ENCODE data around the gene RILPL1. TPM values are rescaled to one million over a fixed set of nuclear protein-coding genes. Genes with fewer than 3 reads are reported as not detected.
A peak's percentile ranks its signal among the peaks of the same experiment; 100 is the strongest.
"Not testable (repeated sequence)": the region's sequence is repeated elsewhere in the genome, so short reads cannot be mapped to it uniquely, and the experiment has no call there.

The RILPL1 gene, protein sequence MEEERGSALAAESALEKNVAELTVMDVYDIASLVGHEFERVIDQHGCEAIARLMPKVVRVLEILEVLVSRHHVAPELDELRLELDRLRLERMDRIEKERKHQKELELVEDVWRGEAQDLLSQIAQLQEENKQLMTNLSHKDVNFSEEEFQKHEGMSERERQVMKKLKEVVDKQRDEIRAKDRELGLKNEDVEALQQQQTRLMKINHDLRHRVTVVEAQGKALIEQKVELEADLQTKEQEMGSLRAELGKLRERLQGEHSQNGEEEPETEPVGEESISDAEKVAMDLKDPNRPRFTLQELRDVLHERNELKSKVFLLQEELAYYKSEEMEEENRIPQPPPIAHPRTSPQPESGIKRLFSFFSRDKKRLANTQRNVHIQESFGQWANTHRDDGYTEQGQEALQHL
- total RNA-seq, result 14.7 and 16.3 TPM in 2 replicates

DNA sequence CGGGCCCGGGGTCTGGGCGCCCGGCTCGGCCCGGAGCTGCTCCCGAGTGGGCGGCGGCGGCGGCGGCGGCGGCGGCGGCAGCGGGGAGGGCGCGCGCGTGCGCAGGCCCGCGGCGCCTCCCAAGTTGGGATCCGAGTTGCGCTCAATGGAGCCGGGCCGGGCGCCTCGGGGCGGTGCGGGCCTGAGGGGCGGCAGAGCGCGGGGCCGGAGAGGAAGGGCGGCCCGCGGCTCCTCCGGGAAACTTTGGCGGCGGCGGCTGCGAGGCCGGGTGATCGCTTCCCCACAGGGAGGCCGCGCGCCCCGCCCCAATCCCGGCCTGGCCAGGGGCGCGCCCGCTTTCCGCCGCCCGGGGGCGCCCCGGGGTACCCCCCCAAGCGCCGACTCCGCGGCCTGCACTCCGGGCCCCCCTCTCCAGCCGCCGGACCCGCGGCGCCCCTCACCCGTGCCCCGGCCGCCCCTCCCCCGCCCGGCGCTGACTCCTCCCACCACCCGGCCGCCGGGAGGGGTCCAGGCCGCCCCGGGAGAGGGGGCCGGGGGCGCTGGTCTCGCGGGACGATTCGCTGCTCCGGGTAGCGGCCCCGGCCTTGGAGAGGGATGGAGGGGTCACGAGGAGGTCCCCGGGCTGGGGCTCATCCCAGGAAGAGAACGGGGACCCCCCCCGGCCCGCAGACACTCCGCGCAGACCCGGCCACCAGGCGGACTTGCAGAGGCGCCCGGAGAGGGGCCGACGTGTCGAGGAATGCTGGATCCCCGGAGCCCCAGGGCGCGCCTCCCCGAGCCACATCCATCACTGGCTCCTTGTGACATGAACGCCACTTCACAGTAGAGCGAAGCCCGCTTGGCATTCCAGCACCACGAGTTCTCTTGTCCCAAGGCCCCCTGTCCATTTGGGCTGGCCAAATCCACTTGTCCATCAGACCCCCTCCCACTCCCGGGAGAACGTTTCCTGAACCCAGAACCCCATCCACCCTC lies at the start of gene RILPL1:
Gene RILPL1 (minus strand): TSS at position 48 of the 972 bp plus-strand sequence. CDS start 237 bp downstream, outside the sequence.
- H3K36me3 ChIP-seq (ENCODE audit: insufficient read depth, low read length), result peaks cover 12% of the 10 kb centered on the region
- H3K4me2 ChIP-seq (ENCODE audit: insufficient read depth, low read length), result peak within 1 kb of the TSS; percentile 97
- peaks cover 43% of the 10 kb centered on the region for H3K79me2 ChIP-seq (ENCODE audit: insufficient read depth, low read length)
- no peaks in the 10 kb centered on the region for H3K9me3 ChIP-seq (ENCODE audit: low read depth, low read length)
- peaks cover 17% of the 10 kb centered on the region for H4K20me1 ChIP-seq (ENCODE audit: insufficient read depth, low read length)
- H3K27ac ChIP-seq (ENCODE audit: low read depth, low read length), result peak within 1 kb of the TSS; percentile 63
- peak within 1 kb of the TSS; percentile 90 for H2AFZ ChIP-seq (ENCODE audit: low read length)
- TF ChIP-seq CTCF (IDR thresholded peaks at IDR 0.05; ENCODE audit: extremely low read depth, low read depth, low read length), result no peak
- peak within 1 kb of the TSS; percentile 90 for H3K4me3 ChIP-seq (ENCODE audit: insufficient read depth, low read length)
- peak; percentile 98 for DNase-seq (ENCODE audit: insufficient read length, low spot score, missing footprints)
- H3K4me1 ChIP-seq (ENCODE audit: insufficient read depth, low read length), result peaks cover 18% of the 10 kb centered on the region
- no peaks in the 10 kb centered on the region for H3K27me3 ChIP-seq (ENCODE audit: insufficient read depth, low read length)

- H2AFZ ChIP-seq (ENCODE audit: low read length), result no peak overlapping the region
- H3K27ac ChIP-seq (ENCODE audit: low read depth, low read length), result no peak overlapping the region
- H3K36me3 ChIP-seq (ENCODE audit: insufficient read depth, low read length), result no peaks in the 10 kb centered on the region
- no peak for DNase-seq (ENCODE audit: insufficient read length, low spot score, missing footprints)
- H3K4me1 ChIP-seq (ENCODE audit: insufficient read depth, low read length), result peaks cover 22% of the 10 kb centered on the region
- no peak overlapping the region for H3K4me2 ChIP-seq (ENCODE audit: insufficient read depth, low read length)
- no peaks in the 10 kb centered on the region for H3K9me3 ChIP-seq (ENCODE audit: low read depth, low read length)
- no peak overlapping the region for H3K4me3 ChIP-seq (ENCODE audit: insufficient read depth, low read length)
- no peak for TF ChIP-seq CTCF (IDR thresholded peaks at IDR 0.05; ENCODE audit: extremely low read depth, low read depth, low read length)
- H3K27me3 ChIP-seq (ENCODE audit: insufficient read depth, low read length), result no peaks in the 10 kb centered on the region
- peaks cover 49% of the 10 kb centered on the region for H3K79me2 ChIP-seq (ENCODE audit: insufficient read depth, low read length)
- peaks cover 12% of the 10 kb centered on the region for H4K20me1 ChIP-seq (ENCODE audit: insufficient read depth, low read length)
These were observed 47.3 kb upstream of the RILPL1 start for GRCh38 chr12:123580772-123581171.

GRCh38 chr12:123578829-123579228 lies 45.3 kb upstream of the RILPL1 start:
- H3K4me1 ChIP-seq (ENCODE audit: insufficient read depth, low read length), result peaks cover 17% of the 10 kb centered on the region
- not testable (repeated sequence) for H3K4me2 ChIP-seq (ENCODE audit: insufficient read depth, low read length); H2AFZ ChIP-seq (ENCODE audit: low read length); H3K9me3 ChIP-seq (ENCODE audit: low read depth, low read length); H3K27ac ChIP-seq (ENCODE audit: low read depth, low read length); H4K20me1 ChIP-seq (ENCODE audit: insufficient read depth, low read length); DNase-seq (ENCODE audit: insufficient read length, low spot score, missing footprints); H3K27me3 ChIP-seq (ENCODE audit: insufficient read depth, low read length); H3K4me3 ChIP-seq (ENCODE audit: insufficient read depth, low read length); H3K36me3 ChIP-seq (ENCODE audit: insufficient read depth, low read length)
- H3K79me2 ChIP-seq (ENCODE audit: insufficient read depth, low read length), result peaks cover 35% of the 10 kb centered on the region

DNA sequence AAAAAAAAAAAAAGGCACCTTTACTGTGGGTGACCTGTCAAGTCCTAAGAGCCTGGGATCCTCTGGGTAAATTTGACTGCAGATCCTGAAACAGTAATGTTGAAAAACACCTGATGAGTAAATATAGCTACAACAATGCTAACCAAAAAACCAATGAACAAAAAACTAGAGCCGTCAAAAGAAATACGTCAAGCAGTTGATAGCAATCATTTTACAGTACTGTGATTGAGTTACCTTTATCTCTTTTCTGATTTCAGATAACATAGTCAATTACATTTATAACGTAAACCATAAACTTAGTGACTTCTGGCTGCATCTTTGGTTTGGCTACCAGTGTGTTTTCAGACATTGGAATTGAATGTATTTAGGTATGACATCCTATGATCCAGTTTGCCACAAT lies 44.7 kb upstream of the RILPL1 start:
- Histone ChIP-seq H3K4me1 (ENCODE audit: insufficient read depth, low read length) (peaks cover 17% of the 10 kb centered on the region), H4K20me1 (ENCODE audit: insufficient read depth, low read length) (peaks cover 3% of the 10 kb centered on the region), H3K9me3 (ENCODE audit: low read depth, low read length) (no peaks in the 10 kb centered on the region), H3K4me3 (ENCODE audit: insufficient read depth, low read length) (no peak overlapping the region), H2AFZ (ENCODE audit: low read length) (no peak overlapping the region), H3K36me3 (ENCODE audit: insufficient read depth, low read length) (no peaks in the 10 kb centered on the region), H3K27me3 (ENCODE audit: insufficient read depth, low read length) (no peaks in the 10 kb centered on the region), H3K27ac (ENCODE audit: low read depth, low read length) (no peak overlapping the region), H3K4me2 (ENCODE audit: insufficient read depth, low read length) (no peak overlapping the region), H3K79me2 (ENCODE audit: insufficient read depth, low read length) (peaks cover 33% of the 10 kb centered on the region)
- DNase-seq (ENCODE audit: insufficient read length, low spot score, missing footprints), result no peak
- no peak for TF ChIP-seq CTCF (IDR thresholded peaks at IDR 0.05; ENCODE audit: extremely low read depth, low read depth, low read length)
